Measurements from ENCODE around the gene APPBP2.
"Not testable (repeated sequence)": the region's sequence is repeated elsewhere in the genome, so short reads cannot be mapped to it uniquely, and the experiment has no call there.

The APPBP2 gene, protein sequence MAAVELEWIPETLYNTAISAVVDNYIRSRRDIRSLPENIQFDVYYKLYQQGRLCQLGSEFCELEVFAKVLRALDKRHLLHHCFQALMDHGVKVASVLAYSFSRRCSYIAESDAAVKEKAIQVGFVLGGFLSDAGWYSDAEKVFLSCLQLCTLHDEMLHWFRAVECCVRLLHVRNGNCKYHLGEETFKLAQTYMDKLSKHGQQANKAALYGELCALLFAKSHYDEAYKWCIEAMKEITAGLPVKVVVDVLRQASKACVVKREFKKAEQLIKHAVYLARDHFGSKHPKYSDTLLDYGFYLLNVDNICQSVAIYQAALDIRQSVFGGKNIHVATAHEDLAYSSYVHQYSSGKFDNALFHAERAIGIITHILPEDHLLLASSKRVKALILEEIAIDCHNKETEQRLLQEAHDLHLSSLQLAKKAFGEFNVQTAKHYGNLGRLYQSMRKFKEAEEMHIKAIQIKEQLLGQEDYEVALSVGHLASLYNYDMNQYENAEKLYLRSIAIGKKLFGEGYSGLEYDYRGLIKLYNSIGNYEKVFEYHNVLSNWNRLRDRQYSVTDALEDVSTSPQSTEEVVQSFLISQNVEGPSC

DNA sequence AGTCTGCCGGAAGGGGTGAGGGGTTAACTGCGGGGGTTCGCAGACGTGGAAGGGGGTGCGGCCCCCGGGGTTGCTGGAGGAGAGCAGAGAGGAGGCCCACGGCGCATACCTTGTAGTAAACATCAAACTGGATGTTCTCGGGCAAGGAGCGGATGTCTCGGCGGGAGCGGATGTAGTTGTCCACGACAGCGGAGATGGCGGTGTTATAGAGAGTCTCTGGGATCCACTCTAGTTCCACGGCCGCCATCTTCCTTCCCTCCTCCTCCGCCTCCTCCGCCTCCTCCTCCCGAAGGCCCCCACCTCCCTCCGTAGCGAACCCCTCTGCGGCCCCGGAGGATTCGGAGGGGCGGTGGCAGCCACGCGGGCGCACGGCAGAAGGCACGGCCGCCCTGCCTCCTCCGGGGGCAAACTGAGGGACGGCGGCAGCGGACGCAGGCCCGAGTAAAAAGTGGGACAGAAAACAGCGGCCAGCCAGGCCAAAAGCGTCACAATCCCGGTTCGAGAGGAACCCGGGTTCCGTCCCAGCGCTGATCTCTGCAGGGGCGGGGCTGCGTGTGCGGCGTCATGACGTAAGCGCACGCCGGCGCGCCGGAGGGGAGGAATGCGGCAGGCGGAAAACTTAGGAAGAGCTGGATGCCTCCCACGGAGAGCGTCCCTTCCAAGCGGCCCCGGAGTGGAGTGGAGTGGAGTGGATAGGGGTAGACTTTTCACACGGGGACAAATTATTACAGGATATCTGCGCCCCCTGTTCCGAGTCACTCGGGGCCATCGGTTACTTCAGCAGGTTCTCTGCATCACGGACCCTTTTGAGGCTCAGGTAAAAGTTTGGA is at the start of gene APPBP2:
TSS of gene APPBP2 (minus strand) at position 558 of the 830 bp plus-strand sequence. CDS start at position 247, 311 bp downstream.
- DNase-seq, result peak; percentile 76

DNA sequence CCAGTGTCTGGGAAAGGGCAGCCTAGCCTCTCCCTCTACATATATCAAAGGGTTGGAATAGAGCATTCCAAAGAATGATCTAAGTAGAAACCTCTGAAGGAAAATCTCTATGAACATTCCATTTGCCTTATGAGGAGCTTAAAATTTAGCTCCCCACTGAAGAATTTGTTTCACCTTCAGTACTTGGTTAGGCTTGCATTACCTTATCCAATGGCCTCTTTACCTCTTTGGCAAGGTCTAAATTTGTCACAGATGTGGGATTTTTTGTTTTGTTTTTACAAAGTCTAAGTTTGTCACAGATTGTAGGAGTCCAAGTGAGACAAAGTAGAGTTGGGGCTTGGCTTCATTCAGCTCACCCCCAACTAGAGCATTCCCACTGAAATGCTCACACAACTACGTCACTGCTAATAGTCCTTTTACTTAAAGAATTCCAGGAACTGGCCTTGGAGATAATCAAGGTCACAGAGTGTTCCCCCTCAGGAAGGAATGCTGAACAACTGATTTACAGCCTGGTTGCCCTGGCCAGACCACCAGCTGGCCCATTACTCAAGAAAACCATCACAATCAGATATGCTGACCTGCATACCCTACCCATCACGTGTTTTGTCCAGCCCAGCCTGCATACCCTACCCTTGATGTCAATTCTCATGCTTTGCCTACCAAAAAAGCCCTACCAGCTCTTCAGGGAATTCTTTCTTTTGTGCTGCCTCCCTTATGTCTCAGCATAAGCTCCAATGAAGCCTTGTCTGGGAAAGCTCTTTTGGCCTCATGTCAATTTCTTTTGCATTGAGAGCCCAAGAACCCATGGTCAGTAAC is 47.4 kb upstream of the APPBP2 start:
- no peak for DNase-seq

DNA sequence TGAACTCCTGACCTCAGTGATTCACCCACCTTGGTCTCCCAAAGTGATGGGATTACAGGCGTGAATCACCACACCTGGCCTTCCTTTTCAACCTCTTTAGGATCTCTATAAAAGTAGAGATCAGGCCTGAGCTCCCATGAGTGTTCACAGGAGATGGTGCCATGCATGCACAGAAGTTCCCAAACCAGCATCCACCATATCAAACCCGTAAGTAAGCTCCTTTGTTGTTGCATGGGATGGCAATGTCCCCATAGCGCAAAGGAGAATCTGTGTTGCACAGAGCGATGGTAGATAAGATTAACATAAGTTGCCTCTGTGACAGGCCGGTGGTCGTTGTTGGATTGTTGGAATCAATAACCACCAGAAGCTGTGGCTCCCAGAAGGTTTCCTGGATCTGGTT is 39.2 kb upstream of the APPBP2 start:
- no peak for DNase-seq

DNA sequence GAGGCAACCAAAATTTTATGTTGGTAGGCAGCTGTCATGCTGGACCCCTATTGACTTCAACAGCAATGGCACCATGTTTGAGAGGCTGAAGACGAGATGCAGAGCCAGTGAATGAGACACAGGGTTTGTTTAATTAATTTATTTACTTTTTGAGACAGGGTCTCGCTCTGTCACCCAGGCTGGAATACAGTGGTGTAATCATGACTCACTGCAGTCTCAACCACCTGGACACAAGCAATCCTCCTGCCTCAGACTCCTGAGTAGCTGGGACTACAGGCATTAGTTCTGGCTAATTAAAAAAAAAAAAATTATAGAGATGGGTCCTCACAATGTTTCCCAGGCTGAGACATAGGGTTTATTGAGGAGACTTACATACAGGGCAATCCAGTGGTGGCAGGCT is 37.7 kb upstream of the APPBP2 start:
- DNase-seq, result no peak

DNA sequence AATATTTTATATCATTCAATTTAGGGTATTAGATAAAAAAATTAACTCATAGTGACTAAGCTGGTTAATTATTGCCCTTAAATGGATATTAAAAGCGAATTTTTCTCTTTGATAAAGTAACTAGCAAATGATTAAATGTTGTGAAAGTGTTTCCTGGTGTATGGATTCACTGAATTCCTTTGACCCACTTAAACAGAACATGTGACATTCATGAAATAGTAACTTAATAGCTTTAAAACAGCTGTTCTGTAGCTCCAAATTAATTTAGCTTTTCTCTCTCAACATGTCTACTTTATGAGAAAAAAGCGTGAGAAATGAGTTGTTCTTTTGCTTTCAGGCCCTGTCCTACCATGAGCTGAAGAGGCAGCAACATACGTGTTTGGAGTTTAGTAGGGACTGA is 36.4 kb upstream of the APPBP2 start:
- DNase-seq, result no peak

DNA sequence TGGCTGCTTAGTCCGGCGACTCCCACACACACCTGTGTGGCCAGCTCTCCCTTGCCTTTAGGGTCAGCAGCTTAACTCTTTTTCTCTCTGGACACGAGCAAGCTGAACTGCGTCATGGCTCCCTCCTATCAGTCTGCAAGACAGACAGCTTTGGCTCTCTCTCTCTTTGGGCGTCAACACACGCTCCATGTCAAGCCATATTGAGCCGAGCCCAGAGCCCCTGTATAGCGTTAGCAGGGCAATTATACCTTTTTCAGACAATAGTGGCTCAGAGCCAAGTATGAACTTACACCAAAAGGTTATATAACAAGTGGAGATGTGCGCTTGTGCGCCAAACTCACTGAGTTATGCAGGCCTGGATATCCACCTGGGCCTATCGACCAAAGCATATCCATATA is 34.8 kb upstream of the APPBP2 start:
- DNase-seq, result no peak

DNA sequence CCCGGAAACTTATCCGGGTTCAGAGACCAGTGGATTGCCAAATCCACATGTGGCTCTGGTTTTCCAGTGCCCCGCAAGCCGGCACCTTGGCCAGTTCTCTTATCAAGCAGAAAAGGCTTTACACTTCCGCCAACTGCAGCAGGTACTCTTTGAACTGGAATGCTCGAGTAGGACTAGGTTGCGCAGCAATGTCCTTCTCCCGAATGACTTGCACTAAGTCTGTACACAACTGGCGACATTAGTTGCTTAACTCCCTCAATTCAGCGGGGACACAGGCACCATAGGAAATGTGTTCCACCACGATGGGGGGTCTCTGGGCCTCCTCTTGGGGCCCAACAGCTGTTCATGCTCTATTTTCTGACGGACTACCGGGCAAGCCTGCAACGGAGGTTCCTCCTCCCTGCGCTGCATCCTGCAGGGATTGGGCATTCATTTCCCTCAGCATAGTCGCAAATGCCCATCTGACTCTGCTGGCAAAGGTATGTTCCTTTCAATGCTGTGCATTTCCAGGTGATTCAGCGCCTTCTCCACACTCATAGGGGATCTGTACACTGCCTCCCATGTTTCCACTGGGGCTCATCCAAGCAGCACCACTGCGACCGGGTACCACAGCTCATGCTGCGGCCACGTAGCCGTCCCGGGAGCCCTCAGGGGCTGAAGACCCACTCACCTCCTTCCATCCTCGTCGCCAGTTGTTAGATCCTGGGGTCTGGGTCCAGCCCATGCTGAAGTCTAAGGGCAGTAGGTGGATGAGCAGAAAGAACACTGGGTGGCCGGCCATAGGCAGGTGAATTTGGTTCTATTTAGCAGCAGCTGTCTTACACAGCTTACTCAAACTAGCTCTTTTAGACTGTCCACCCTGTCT is 34.2 kb upstream of the APPBP2 start:
- no peak for DNase-seq

DNA sequence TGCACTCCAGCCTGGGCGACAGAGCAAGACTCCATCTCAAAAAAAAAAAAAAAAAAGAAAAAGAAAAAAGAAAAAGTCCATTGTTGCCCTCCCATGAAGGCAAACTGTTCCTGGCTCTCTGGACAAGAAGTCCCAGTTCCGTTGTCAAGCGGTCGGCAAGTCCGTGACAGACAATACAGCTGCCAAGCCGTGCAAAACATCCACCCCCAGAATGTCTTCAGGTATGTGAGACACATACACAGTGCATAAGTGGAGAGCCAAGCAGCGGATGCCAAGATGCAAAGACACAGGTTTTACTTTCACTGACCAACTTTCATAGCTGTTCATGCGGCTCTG is 33.6 kb upstream of the APPBP2 start:
- DNase-seq, result no peak

DNA sequence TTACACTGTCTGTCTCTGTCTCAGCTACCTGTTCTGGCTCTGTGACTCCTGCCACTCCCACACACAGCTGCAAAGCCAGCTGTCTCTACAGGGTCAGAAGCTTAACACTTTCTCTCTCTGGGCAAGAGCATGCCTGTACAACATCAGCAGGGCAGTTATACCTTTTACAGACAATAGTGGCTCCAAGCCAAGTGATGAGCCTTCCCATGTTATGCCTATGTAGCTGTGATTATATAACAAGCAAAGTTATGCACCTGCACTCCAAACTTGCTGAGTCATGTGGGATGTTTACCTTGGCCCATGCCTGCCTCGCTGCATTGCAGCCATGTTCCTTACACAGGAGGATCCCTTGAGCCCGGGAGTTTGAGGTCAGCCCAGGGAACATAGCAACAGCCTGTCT is 31.8 kb upstream of the APPBP2 start:
- no peak for DNase-seq

DNA sequence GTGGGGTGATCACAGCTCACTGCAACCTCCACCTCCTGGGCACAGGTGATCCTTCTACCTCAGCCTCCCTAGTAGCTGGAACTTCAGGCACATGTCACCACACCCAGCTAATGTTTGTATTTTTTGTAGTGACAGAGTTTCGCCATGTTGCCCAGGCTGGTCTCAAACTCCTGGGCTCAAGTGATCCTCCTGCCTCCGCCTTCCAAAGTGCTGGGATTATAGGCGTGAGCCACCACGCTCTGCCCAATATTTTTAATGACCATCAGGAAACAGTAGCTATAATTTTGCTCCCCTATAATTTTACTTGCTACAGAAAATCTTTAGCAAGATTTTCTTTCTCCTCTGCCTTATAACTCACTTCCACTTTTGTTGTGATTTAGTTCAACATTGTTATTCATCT is 29.7 kb upstream of the APPBP2 start:
- DNase-seq, result no peak

DNA sequence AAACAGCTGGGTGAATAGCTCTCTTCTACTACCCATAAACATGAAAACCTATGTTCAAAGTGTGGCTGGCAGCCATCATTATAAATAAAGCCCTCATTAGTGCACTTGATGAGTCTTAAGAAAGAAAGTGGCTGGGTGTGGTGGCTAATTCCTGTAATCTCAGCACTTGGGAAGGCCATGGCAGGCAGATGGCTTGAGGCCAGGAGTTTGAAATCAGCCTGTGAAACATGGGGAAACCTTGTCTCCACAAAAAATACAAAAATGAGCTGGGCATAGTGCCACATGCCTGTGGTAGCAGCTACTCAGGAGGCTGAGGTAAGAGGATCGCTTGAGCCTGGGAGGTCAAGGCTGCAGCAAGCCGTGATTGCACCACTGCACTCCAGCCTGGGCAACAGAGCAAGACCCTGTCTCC is 28.3 kb upstream of the APPBP2 start:
- DNase-seq, result no peak

DNA sequence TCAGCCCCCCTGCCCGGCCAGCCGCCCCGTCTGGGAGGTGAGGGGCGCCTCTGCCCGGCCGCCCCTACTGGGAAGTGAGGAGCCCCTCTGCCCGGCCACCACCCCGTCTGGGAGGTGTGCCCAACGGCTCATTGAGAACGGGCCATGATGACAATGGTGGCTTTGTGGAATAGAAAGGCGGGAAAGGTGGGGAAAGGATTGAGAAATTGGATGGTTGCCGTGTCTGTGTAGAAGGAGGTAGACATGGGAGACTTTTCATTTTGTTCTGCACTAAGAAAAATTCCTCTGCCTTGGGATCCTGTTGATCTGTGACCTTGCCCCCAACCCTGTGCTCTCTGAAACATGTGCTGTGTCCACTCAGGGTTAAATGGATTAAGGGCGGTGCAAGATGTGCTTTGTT is 26.2 kb upstream of the APPBP2 start:
- not testable (repeated sequence) for DNase-seq

DNA sequence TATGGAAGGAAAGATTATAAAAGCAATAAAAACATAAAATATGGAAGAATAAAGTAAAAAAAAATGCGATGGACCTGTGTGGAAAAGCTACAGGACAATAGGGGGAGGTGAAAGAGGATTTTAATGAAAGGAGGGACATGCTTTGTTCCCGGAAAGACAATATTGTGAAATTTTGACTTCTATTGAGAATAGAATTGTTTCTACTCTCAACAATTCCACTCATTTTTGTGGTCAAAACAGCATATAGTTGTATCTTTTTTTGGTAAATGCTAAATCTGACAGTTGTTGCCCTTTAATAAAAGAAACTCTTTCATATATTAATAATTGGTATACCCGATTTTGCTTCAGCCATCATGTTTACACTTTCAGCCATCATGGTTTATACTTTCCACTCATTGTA is 22.9 kb upstream of the APPBP2 start:
- no peak for DNase-seq

DNA sequence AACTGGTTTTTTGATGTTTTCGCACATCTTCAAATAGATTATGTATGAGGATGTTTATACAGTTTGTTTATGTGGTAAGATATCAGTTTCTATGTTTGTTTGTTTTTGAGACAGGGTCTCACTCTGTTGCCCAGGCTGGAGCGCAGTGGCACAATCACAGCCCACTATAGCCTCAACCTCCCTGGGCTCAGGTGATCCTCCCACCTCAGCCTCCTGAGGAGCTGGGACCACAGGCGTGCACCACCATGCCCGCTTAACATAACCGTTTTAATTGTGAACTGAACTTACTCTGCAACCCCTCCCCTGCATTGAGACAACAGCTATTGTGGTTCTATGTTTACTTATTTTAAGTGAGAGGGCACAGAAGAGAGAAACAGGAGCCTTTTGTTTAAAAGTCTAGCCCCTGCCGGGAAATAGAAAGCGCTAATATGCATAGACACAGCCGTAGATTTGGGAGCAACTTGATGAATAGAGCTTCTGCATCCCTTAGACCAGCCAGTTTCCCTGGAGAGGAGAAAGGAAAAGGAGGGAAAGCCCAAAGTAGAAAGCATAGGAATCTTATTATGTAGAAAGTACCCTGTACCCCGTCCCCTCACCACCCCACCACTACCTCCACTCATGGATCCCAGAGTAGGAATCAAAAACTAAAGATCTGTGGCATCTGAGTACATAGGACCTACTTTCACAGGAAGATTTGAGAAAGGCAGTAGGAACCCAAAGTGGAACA is 19.6 kb upstream of the APPBP2 start:
- no peak for DNase-seq

DNA sequence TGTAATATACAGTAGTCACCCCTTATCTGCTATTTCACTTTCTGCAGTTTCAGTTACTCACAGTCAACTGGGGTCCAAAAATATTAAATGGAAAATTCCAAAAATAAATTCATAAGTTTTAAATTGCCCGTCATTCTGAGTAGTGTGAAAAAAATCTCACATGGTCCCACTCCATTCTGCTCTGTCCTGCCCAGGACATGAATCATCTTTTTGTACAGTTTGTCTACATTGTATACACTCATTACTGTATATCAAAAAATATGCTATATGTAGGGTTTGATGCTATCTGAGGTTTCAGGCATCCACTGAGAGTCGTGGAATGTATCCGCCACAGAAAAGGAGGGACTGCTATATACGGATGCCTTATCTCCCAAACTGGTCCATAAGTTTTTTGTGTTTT is 16.0 kb upstream of the APPBP2 start:
- DNase-seq, result no peak

DNA sequence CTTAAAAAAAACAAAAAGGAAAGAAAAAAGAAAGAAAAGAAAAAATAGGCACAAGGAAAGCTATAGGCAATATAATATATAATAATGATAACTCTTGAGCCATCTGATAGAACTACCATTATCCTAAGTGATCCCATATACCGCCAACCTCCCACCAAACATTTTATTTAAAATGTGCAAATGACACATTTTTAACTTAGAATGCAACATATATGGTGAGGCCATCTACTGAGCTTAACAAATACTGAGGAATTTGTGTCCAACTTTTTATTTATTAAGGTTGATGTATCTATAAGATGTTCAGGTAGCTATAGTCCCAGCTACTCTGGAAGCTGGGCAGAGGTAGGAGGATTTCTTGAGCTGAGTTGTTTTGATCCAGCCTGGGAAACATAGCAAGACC is 14.4 kb upstream of the APPBP2 start:
- DNase-seq, result no peak

DNA sequence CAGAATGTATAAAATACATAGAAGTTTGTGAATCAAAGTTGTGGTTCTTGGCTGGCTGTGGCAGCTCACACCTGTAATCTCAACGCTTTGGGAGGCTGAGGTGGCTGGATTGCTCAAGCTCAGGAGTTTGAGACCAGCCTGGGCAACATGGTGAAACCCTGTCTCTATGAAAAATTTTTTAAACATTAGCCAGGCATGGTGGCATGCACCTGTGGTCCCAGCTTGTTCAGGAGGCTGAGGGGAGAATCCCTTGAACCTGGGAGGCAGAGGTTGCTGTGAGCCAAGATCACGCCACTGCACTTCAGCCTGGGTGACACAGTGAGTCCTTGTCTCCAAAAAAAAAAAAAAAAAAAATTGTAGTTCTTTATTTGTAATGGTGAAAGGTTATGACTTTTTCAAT is 13.8 kb upstream of the APPBP2 start:
- no peak for DNase-seq

DNA sequence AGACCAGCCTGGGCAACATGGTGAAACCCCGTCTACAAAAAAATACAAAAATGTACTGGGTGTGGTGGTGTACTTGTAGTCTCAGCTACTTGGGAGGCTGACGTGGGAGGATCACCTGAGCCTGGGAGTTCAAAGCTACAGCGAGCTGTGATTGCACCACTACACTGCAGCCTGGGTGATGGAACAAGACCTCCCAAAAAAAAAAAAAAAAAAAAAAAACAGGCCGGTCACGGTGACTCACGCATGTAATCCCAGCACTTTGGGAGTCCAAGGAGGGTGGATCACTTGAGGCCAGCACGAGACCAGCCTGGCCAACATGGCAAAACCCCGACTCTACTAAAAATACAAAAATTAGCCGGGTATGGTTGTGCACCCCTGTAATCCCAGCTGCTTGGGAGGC is 12.7 kb upstream of the APPBP2 start:
- DNase-seq, result no peak

DNA sequence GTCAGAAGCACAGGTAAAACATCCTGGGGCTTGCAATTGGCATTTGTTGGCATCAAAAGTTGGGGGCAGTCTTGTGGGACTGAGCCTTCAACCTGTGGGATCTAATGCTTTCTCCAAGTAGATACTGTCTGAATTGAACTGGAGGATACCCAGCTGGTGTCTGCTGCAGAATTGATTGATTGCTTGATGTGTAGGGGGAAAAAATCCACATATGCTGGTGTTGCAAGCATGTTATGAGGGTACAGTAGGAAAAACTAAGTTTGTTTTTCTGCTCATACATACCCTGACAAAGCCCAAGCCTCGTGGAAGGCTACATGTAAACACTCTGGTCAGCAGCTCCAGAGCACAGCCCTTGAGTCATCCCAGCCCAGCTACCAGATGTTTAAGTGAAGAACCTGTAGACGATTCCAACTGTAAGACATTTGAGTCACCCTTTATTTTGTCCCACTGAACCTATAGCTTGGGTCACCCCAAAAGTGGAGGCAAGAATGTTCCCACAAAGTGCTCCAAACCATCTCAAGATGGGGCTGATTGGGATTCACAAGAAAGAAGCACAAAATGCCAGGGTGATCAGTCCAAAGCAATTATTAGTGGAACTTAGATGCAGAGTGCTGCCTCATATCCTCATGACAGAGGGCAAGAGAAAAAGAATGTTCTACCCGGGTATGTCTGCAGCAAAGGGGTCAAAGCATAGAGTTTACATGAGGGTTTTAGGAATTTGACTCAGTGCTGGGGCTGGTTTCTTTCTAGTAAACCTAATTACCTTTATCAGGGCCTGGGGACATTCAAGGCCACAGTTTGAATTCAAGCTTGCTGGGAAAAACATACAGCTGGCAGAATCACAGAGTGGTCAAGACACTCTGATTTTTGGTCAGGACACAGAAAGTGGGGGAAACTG is 9.6 kb upstream of the APPBP2 start:
- DNase-seq, result no peak

DNA sequence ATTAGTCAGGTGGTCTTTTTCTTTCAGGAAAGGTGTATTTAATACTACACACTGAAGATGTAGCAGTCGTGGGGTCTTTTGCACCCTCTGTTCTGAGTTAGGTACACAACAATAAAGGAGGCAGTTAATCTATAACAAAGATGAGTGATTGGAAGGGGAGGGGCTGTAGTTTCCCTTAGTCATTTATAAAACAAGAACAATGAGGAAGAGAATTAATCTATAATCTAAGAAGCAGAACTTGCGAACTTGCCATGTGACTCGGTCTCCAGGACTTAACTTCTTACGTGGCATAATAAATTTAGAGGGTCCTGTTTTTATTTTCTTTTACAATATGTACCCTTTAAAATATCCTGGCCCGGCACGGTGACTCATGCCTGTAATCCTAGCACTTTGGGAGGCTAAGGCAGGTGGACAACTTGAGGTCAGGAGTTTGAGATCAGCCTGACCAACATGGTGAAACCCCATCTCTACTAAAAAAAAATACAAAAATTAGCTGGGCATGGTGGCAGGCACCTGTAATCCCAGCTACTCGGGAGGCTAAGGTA is 8.6 kb upstream of the APPBP2 start:
- no peak for DNase-seq

All from stimulated activated CD4-positive, alpha-beta T cell treated with anti-CD3 and anti-CD28 coated beads, Interleukin-2, amount 100 ng/mL, for 24 hours (primary cell).